ENCODE data around the gene JAKMIP1. TPM values are rescaled to one million over a fixed set of nuclear protein-coding genes. Genes with fewer than 3 reads are reported as not detected.

The JAKMIP1 gene
- total RNA-seq, 1 experiment from 2014 or later: not detected

- in situ Hi-C loops (cut with HindIII; ENCODE audit: low pct_unique_long_range_greater_than_20kb, low sequenced_read_pairs): no loop called here
- Histone ChIP-seq H3K27me3 (ENCODE audit: control insufficient read depth, insufficient read depth, low read length) (no peaks in the 10 kb centered on the region; the same call in 1 of the 2 replicates), H3K4me3 (ENCODE audit: low read depth in 2 of 2, low read length in 2 of 2) (no peak overlapping the region), H3K27ac (ENCODE audit: low read length) (no peak overlapping the region), H3K4me1 (ENCODE audit: control insufficient read depth, insufficient read depth, low read length) (no peaks in the 10 kb centered on the region), H3K36me3 (ENCODE audit: control insufficient read depth, insufficient read depth, low read length) (no peaks in the 10 kb centered on the region), H3K9me3 (ENCODE audit: control insufficient read depth, insufficient read depth, low read depth, low read length) (no peaks in the 10 kb centered on the region)
- ChIA-PET POLR2A (no interaction called here), CTCF (no interaction called here)
- TF ChIP-seq TCF7L2 (IDR thresholded peaks at IDR 0.05; ENCODE audit: low read depth, low read length) (no peak; the same call in 1 of the 2 replicates), POLR2AphosphoS5 (IDR thresholded peaks at IDR 0.05; ENCODE audit: low read depth, low read length) (no peak), SIN3A (IDR thresholded peaks at IDR 0.05; ENCODE audit: borderline replicate concordance, insufficient read depth, low read depth, low read length) (no peak), REST (IDR thresholded peaks at IDR 0.05; ENCODE audit: insufficient read depth in 1 of 2, low read depth in 2 of 2, low read length in 1 of 2) (no peak), CTCF (IDR thresholded peaks at IDR 0.05) (no peak)
- ATAC-seq (no peak), DNase-seq (ENCODE audit: low read depth, low spot score) (no peak)
- BruUV-seq (replicated peaks): no TSS peak
- intact Hi-C loops (cut with micrococcal nuclease; ENCODE audit: unreplicated experiment): no loop called here
These were observed 115.2 kb downstream of the JAKMIP1 start for GRCh38 chr4:6085028-6085690.

- no peaks in the 10 kb centered on the region for H3K36me3 ChIP-seq (ENCODE audit: control insufficient read depth, insufficient read depth, low read length)
- no peak for TF ChIP-seq TCF7L2 (IDR thresholded peaks at IDR 0.05; ENCODE audit: low read depth, low read length)
- no peak for TF ChIP-seq POLR2AphosphoS5 (IDR thresholded peaks at IDR 0.05; ENCODE audit: low read depth, low read length)
- no peak for TF ChIP-seq SIN3A (IDR thresholded peaks at IDR 0.05; ENCODE audit: borderline replicate concordance, insufficient read depth, low read depth, low read length)
- TF ChIP-seq CTCF (IDR thresholded peaks at IDR 0.05): no peak
- TF ChIP-seq REST (IDR thresholded peaks at IDR 0.05; ENCODE audit: insufficient read depth in 1 of 2, low read depth in 2 of 2, low read length in 1 of 2): no peak
- H3K27ac ChIP-seq (ENCODE audit: low read length): no peak overlapping the region
- no peaks in the 10 kb centered on the region for H3K4me1 ChIP-seq (ENCODE audit: control insufficient read depth, insufficient read depth, low read length)
- no peaks in the 10 kb centered on the region; the same call in 1 of the 2 replicates for H3K27me3 ChIP-seq (ENCODE audit: control insufficient read depth, insufficient read depth, low read length)
- CTCF ChIA-PET: no interaction called here
- POLR2A ChIA-PET: no interaction called here
- in situ Hi-C loops (cut with HindIII; ENCODE audit: low pct_unique_long_range_greater_than_20kb, low sequenced_read_pairs): no loop called here
- no peak overlapping the region for H3K4me3 ChIP-seq (ENCODE audit: low read depth in 2 of 2, low read length in 2 of 2)
- DNase-seq (ENCODE audit: low read depth, low spot score): no peak
- no peaks in the 10 kb centered on the region for H3K9me3 ChIP-seq (ENCODE audit: control insufficient read depth, insufficient read depth, low read depth, low read length)
- BruUV-seq (replicated peaks): no TSS peak
- ATAC-seq: no peak
- intact Hi-C loops (cut with micrococcal nuclease; ENCODE audit: unreplicated experiment): no loop called here
These were observed 120.4 kb downstream of the JAKMIP1 start for GRCh38 chr4:6079965-6080364.
